HepG2 (cell line): ENCODE data around the gene IMPDH1. TPM values are rescaled to one million over a fixed set of nuclear protein-coding genes. Genes with fewer than 3 reads are reported as not detected.

Experiments used
- HOXA3 ChIP-seq: sonication (generic); formaldehyde crosslinking; IDR thresholded peaks from 2 replicates; pipeline ENCODE4 v1.5.0; 2020; ENCODE audit warnings: missing genetic modification reagents
- KLF11 ChIP-seq: IDR thresholded peaks from 2 replicates; pipeline ENCODE4 v1.6.1; 2016; ENCODE audit warnings: missing compliant biosample characterization
- MBD4 ChIP-seq: IDR thresholded peaks from 2 replicates; pipeline ENCODE4 v1.6.1; 2012; ENCODE audit warnings: low read length, inconsistent platforms, borderline replicate concordance
- RFXAP ChIP-seq: sonication (generic); formaldehyde crosslinking; IDR thresholded peaks from 2 replicates; pipeline ENCODE4 v1.4.0; 2020; ENCODE audit warnings: missing genetic modification reagents, borderline replicate concordance
- SYNCRIP ChIP-seq: fragments of 200-400 bp; formaldehyde crosslinking; IDR thresholded peaks from 2 replicates; pipeline ENCODE4 v1.6.1; 2018; ENCODE audit warnings: mild to moderate bottlenecking, low read depth, low read length; ENCODE audit not compliant: insufficient read depth
- ZNF225 ChIP-seq: sonication (generic); formaldehyde crosslinking; IDR thresholded peaks from 2 replicates; pipeline ENCODE4 v1.4.0; 2020; ENCODE audit warnings: mild to moderate bottlenecking, missing genetic modification reagents
- ZNF543 ChIP-seq: sonication (generic); formaldehyde crosslinking; IDR thresholded peaks from 2 replicates; pipeline ENCODE4 v1.4.0; 2020; ENCODE audit warnings: mild to moderate bottlenecking, missing genetic modification reagents
- ZNF598 ChIP-seq: sonication (generic); formaldehyde crosslinking; IDR thresholded peaks from 2 replicates; pipeline ENCODE4 v1.5.1; 2020; ENCODE audit warnings: mild to moderate bottlenecking, missing genetic modification reagents, borderline replicate concordance
- ZSCAN12 ChIP-seq: sonication (generic); formaldehyde crosslinking; IDR thresholded peaks from 2 replicates; pipeline ENCODE4 v1.9.0; 2021; ENCODE audit warnings: mild to moderate bottlenecking, missing genetic modification reagents
- polyA plus RNA-seq, 8 experiments: library from polyadenylated mRNA; depleted of rRNA in 3 of 8; stranded (reverse) in 7 of 8; unstranded in 1 of 8; fragments of >200 nt; fragmentation: Illumina TruSeq in 4 of 8; extraction: Trizol in 4 of 8; gene quantifications; 2 replicates each; pipeline versions ENCODE4 v1.2.1 to v1.2.3, GENCODE V29; 2011 to 2016; ENCODE audit warnings: low read depth in 4 of 8, missing spikeins in 1 of 8, mixed read lengths in 1 of 8; ENCODE audit not compliant: insufficient read depth in 1 of 8
- total RNA-seq, 5 experiments: library from RNA; depleted of rRNA; stranded (reverse); fragments of >200 nt; fragmentation: Illumina TruSeq; extraction: Trizol; gene quantifications; 2 replicates each; pipeline ENCODE4 v1.2.3, GENCODE V29; 2016; ENCODE audit warnings: low read depth in 1 of 5
- TF ChIP-seq, protein P1 (sequence below): sonication (generic); formaldehyde crosslinking; IDR thresholded peaks from one replicate; pipeline ENCODE4 v1.5.1; 2020; ENCODE audit warnings: mild to moderate bottlenecking, missing genetic modification reagents; ENCODE audit errors: not compliant biosample characterization
- TF ChIP-seq, protein P2 (sequence below): sonication (generic); formaldehyde crosslinking; IDR thresholded peaks from 2 replicates; pipeline ENCODE4 v1.4.0; 2020; ENCODE audit warnings: mild to moderate bottlenecking, missing genetic modification reagents
- TF ChIP-seq, protein P3 (sequence below): sonication (generic); formaldehyde crosslinking; IDR thresholded peaks from 2 replicates; pipeline ENCODE4 v1.5.1; 2020; ENCODE audit warnings: mild to moderate bottlenecking, missing genetic modification reagents, borderline replicate concordance
- TF ChIP-seq, protein P4 (sequence below): sonication (generic); formaldehyde crosslinking; IDR thresholded peaks from 2 replicates; pipeline ENCODE4 v1.5.1; 2020; ENCODE audit warnings: mild to moderate bottlenecking, moderate library complexity, missing genetic modification reagents
- TF ChIP-seq, protein P5 (sequence below): sonication (generic); formaldehyde crosslinking; IDR thresholded peaks from 2 replicates; pipeline ENCODE4 v1.5.0; 2020; ENCODE audit warnings: missing genetic modification reagents, mild to moderate bottlenecking, borderline replicate concordance

Gene IMPDH1
- total and polyA plus RNA-seq, 2 of the 13 experiments (the other 11 are each of a cell fraction or from before 2014, with no cell fraction given): 22.8 to 34.0 TPM

DNA sequence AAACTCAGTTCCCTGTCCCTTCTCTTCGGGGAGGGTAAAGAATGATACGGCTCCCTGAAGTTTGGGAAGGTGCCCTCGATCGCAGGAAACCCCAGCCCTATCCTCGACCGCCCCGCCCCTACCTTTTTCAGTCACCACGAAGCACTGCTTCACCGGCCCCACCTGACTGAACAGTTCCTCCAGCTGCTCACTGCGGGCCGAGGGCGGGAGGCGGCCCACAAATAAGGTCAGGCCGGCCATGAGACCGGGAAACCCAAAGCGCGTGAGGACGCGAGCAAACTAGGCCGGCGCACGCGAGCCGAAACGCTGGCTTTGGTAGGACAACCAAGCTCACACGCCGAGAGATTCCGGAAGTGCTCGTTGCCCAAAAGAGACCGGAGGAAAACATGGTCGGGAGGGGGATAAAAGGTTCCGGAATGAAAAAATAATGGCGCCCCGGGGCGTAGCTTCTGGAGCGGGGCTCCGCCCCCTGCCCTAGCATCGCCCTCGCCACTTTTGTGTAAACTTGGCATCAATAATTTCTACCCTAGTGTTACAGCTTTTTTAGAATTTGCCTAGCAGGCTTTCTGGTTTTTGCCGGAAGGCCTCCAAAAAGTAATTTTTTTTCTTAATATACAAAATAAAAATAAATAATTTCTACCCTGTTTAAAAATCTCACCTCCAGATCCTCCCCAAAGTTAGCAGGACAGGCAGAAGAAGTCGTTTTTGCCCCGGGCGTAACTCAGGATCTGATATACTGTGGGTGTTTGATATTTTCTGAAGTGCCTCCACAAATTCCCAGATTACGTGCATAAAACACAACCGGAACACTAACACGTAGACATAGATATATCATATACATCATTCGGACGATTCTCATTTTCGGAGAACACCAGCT lies 66.0 kb downstream of the IMPDH1 start, which contains the start of gene RBM28 (continued):
- TF ChIP-seq, protein P1, sequence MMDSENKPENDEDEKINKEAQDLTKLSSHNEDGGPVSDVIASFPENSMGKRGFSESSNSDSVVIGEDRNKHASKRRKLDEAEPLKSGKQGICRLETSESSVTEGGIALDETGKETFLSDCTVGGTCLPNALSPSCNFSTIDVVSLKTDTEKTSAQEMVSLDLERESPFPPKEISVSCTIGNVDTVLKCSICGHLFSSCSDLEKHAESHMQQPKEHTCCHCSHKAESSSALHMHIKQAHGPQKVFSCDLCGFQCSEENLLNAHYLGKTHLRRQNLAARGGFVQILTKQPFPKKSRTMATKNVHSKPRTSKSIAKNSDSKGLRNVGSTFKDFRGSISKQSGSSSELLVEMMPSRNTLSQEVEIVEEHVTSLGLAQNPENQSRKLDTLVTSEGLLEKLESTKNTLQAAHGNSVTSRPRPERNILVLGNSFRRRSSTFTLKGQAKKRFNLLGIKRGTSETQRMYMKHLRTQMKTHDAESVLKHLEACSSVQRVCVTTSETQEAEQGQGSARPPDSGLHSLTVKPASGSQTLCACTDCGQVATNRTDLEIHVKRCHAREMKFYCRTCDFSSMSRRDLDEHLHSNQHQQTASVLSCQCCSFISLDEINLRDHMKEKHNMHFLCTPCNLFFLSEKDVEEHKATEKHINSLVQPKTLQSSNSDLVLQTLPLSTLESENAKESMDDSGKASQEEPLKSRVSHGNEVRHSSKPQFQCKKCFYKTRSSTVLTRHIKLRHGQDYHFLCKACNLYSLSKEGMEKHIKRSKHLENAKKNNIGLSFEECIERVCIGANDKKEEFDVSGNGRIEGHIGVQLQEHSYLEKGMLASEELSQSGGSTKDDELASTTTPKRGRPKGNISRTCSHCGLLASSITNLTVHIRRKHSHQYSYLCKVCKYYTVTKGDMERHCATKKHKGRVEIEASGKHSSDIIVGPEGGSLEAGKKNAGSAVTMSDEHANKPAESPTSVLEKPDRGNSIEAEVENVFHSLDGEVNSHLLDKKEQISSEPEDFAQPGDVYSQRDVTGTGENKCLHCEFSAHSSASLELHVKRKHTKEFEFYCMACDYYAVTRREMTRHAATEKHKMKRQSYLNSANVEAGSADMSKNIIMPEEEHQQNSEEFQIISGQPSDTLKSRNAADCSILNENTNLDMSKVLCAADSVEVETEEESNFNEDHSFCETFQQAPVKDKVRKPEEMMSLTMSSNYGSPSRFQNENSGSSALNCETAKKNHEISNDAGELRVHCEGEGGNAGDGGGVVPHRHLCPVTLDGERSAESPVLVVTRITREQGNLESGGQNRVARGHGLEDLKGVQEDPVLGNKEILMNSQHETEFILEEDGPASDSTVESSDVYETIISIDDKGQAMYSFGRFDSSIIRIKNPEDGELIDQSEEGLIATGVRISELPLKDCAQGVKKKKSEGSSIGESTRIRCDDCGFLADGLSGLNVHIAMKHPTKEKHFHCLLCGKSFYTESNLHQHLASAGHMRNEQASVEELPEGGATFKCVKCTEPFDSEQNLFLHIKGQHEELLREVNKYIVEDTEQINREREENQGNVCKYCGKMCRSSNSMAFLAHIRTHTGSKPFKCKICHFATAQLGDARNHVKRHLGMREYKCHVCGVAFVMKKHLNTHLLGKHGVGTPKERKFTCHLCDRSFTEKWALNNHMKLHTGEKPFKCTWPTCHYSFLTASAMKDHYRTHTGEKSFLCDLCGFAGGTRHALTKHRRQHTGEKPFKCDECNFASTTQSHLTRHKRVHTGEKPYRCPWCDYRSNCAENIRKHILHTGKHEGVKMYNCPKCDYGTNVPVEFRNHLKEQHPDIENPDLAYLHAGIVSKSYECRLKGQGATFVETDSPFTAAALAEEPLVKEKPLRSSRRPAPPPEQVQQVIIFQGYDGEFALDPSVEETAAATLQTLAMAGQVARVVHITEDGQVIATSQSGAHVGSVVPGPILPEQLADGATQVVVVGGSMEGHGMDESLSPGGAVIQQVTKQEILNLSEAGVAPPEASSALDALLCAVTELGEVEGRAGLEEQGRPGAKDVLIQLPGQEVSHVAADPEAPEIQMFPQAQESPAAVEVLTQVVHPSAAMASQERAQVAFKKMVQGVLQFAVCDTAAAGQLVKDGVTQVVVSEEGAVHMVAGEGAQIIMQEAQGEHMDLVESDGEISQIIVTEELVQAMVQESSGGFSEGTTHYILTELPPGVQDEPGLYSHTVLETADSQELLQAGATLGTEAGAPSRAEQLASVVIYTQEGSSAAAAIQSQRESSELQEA: peak; percentile 95
- TF ChIP-seq, protein P2, sequence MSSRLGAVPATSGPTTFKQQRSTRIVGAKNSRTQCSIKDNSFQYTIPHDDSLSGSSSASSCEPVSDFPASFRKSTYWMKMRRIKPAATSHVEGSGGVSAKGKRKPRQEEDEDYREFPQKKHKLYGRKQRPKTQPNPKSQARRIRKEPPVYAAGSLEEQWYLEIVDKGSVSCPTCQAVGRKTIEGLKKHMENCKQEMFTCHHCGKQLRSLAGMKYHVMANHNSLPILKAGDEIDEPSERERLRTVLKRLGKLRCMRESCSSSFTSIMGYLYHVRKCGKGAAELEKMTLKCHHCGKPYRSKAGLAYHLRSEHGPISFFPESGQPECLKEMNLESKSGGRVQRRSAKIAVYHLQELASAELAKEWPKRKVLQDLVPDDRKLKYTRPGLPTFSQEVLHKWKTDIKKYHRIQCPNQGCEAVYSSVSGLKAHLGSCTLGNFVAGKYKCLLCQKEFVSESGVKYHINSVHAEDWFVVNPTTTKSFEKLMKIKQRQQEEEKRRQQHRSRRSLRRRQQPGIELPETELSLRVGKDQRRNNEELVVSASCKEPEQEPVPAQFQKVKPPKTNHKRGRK (CRISPR knock-in tag): 0 out of 2 replicates have a peak, but pooled peaks have one; percentile 49
- TF ChIP-seq ZNF598 (CRISPR knock-in tag) (peak; percentile 100), MBD4 (no peak; the same call in 1 of the 2 replicates), KLF11 (CRISPR knock-in tag) (peak; percentile 99), SYNCRIP (no peak), ZSCAN12 (CRISPR knock-in tag) (peak; percentile 96), ZNF225 (CRISPR knock-in tag) (peak; percentile 98), HOXA3 (CRISPR knock-in tag) (peak; percentile 93), ZNF543 (peak; percentile 98), RFXAP (CRISPR knock-in tag) (peak; percentile 92; the same call in 1 of the 2 replicates)
- TF ChIP-seq, protein P3, sequence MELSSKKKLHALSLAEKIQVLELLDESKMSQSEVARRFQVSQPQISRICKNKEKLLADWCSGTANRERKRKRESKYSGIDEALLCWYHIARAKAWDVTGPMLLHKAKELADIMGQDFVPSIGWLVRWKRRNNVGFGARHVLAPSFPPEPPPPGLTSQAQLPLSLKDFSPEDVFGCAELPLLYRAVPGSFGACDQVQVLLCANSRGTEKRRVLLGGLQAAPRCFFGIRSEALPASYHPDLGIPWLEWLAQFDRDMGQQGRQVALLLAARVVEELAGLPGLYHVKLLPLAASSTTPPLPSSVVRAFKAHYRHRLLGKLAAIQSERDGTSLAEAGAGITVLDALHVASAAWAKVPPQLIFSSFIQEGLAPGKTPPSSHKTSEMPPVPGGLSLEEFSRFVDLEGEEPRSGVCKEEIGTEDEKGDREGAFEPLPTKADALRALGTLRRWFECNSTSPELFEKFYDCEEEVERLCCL (CRISPR knock-in tag): peak; percentile 77; the same call in 1 of the 2 replicates
- TF ChIP-seq, protein P4, sequence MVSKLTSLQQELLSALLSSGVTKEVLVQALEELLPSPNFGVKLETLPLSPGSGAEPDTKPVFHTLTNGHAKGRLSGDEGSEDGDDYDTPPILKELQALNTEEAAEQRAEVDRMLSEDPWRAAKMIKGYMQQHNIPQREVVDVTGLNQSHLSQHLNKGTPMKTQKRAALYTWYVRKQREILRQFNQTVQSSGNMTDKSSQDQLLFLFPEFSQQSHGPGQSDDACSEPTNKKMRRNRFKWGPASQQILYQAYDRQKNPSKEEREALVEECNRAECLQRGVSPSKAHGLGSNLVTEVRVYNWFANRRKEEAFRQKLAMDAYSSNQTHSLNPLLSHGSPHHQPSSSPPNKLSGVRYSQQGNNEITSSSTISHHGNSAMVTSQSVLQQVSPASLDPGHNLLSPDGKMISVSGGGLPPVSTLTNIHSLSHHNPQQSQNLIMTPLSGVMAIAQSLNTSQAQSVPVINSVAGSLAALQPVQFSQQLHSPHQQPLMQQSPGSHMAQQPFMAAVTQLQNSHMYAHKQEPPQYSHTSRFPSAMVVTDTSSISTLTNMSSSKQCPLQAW (CRISPR knock-in tag): peak; percentile 93
- TF ChIP-seq, protein P5, sequence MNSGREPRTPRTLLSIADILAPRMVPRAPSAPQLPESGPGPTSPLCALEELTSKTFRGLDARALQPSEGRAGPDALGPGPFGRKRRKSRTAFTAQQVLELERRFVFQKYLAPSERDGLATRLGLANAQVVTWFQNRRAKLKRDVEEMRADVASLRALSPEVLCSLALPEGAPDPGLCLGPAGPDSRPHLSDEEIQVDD (CRISPR knock-in tag): peak; percentile 98; the same call in 1 of the 2 replicates
